ENCODE measurements around the gene KHDRBS1.
"Not testable (repeated sequence)": the region's sequence is repeated elsewhere in the genome, so short reads cannot be mapped to it uniquely, and the experiment has no call there.

KHDRBS1 gene

DNA sequence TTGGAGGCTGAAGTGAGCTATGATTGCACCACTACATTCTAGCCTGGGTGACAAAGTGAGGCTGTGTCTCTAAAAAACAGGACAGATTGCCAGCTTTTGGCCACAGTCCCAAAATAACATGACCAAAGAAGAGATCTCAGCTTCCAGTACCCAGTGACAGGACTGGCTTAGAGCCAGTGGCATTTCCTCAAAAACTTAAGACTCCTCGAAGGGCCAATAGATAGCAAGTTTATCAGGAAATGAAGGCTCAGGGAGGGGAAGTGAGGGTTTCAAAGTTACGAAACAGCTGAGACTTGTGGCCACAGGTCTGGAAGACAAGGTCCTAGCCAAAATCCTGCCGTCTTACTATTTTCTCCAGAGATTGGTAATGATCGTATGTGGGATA is 52.8 kb downstream of the KHDRBS1 start:
- DNase-seq: no peak

DNA sequence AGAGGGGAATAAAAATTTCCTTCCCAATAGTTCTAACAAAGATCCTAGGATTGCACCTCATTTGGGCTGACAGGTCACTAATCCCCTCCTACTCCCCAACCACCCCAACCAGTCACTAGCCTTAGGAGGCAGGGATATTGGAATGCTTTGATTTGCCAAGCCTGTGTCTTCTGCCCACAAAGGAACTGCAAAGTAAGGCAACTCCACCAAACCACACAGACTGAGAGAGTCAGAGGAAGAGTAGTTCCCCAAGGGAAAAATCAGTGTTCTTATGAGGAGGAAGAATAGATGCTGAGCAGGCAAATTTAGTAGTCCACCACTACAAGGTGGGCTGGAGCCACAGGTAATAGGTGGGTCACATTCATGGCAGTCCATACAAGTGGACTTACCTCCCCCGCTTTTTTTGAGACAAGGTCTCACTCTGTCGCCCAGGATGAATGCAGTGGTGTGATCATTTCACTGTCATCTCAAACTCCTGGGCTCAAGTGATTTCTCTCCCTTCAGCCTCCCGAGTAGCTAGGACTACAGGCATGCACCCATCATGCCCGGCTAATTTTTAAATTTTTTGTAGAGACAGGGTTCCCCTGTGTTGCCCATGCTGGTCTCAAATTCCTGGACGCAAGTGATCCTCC is 55.4 kb downstream of the KHDRBS1 start:
- no peak for DNase-seq

GRCh38 chr1:32071758-32072621 is 58.3 kb downstream of the KHDRBS1 start:
- no peak for DNase-seq

DNA sequence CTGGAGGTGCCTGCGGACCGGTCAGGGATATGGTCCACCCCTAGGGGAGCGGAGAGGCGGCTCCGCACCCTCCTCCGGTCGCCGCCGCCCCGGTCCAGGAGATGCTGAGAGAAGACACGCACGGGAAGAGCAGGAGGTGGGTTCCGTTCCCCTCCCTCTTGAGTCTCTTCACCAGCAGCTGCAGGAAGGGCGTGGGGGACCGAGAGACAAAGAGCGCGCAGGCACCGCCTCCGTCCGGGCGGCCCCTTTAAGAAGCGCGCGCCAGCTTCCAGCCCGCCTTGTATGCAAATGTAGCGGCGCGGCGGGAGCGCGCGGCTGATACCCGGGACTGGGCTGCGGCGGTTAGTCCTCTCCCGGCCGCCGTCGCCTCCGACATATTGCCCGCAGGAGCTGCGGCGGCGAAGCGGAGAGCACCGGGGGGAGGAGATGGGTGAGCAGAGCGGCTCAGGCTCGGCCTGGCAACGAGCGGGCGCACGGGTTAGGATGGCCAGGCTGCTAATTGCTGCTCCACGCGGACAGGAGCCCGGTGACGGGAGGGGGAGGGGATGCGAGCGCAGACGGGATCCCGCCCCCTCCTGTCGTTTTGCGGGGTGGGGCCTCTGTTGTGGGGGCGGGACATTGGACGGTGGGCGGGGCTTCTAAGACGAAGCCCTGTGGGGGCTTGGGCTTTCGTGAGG is 59.1 kb downstream of the KHDRBS1 start, which contains the start of gene TMEM39B:
TSS of gene TMEM39B (plus strand) at position 318 of the 677 bp plus-strand sequence. CDS start at position 427, 109 bp downstream.
- peak; percentile 93 for DNase-seq

DNA sequence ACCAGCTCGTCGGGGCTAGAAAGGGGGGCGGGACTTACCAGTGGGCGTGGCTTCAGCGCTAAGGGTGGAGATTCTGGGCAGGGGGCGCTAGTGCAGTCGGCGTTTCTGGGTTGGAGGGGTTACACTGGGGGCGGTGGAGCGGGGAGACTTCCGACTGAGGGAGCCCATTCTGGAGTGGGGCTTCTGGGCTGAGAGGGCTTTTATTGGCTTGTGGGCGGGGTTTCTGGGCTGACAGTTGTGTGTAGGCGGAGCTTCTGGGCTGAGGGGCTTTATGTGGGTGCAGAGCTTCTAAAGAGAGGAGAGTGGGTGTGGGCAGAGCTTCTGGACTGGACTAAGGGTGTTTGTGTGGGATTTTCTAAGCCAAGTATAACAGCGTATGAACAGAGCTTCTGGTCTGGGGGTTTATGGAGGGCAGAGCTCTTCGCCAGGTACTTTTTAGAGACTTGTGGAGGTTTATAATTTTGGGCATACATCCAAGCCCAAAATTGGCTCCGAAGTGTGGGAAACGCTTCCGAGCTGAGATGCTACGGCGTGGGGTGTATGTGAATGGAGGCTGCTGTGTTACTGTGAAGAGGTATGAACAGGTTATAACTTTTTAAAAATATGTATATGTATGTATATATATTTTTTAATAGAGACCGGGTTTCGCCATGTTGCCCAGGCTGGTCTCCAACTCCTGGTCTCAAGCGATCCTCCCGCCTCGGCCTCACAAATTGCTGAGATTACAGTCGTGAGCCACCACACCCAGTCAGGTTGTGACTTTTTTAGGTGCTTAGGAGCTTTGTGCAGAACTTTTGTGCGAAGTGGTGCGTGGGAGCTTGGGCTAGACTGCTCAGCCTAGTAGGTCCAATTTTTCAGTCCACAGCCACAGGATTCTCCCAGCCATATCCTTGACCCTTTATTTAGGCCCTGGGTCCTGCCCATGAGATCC is 59.9 kb downstream of the KHDRBS1 start:
- DNase-seq: no peak

DNA sequence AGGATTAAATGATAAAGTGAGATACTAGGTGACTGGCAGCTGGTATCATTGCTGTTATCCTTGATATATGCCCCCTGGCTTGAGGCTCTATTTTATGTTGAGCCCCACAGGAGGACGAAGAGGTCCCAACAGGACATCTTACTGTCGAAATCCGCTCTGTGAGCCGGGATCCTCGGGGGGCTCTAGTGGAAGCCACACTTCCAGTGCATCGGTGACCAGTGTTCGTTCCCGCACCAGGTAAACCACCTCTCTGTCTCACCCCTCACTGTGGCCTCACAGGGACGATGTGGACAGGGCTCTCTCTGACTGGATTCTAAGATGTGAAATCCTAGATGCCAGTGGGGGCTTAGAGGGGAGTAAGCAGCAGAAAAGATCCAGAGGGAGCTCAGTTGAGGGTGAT is 61.2 kb downstream of the KHDRBS1 start:
- no peak for DNase-seq

GRCh38 chr1:32077451-32077850 is 63.8 kb downstream of the KHDRBS1 start:
- DNase-seq: no peak

GRCh38 chr1:32082022-32082421 is 68.4 kb downstream of the KHDRBS1 start:
- no peak for DNase-seq

DNA sequence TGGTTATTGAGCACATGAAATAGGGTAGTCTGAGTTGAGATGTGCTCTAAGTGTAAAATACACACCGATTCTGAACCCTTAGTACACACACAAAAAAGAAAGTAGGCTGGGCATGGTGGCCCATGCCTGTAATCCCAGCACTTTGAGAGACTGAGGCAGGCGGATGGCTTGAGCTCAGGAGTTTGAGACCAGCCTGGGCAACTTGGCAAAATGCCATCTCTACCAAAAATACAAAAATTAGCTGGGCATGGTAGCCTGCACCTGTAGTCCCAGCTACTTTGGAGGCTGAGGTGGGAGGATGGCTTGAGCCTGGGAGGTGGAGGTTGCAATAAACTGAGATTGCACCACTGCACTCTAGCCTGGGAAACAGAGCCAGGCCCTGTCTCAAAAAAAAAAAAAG is 72.7 kb downstream of the KHDRBS1 start:
- DNase-seq: not testable (repeated sequence)

DNA sequence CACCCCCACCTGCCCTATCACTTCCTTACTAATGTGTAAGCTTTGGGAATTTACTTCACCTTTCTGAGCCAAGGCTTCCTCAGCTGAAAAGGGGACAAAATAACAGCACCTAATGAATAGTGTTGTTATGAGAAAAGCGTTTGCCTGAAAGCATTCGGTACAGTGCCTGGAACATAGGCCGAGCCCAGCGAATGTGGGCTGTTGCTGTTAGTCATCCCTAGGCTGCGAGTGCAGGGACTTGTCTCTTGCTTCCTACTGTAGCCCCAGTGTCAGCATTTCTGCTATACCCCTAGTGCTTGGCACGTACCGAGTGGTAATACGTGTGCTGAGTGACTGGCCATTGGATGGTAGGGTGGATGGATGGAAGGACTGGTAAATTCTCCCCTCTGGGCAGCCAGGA is 77.5 kb downstream of the KHDRBS1 start:
- no peak for DNase-seq

DNA sequence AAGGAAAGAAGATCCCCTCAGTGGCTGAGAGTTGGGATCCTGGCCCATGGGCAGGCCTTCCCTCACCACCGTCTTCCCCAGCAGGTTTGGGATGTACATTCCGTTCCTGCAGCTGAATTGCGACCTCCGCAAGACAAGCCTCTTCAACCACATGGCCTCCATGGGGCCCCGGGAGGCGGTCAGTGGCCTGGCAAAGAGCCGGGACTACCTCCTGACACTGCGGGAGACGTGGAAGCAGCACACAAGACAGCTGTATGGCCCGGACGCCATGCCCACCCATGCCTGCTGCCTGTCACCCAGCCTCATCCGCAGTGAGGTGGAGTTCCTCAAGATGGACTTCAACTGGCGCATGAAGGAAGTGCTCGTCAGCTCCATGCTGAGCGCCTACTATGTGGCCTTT is 77.9 kb downstream of the KHDRBS1 start:
- no peak for DNase-seq

Data from stimulated activated CD8-positive, alpha-beta memory T cell treated with anti-CD3 and anti-CD28 coated beads, Interleukin-4, amount 100 ng/mL, for 48 hours (primary cell).